Right lung (tissue), 5 donors: Measurements from ENCODE around the gene CFAP210. TPM values are rescaled to one million over a fixed set of nuclear protein-coding genes. Genes with fewer than 3 reads are reported as not detected.
"Not testable (repeated sequence)": the region's sequence is repeated elsewhere in the genome, so short reads cannot be mapped to it uniquely, and the experiment has no call there.

ENCODE experiments used
- DNase-seq, 2 donors: peaks; one replicate each; pipeline ENCODE4 v3.0.0-alpha.2; 2013
- polyA plus RNA-seq, 5 donors: library from polyadenylated mRNA; unstranded; fragments of 120-200 nt; gene quantifications; one replicate each; pipeline versions ENCODE4 v1.2.1 to v1.2.3, GENCODE V29; 2013; ENCODE audit warnings: inconsistent platforms in 1 of 5, low replicate concordance in 1 of 5; ENCODE audit not compliant: insufficient read length in 5 of 5, insufficient read depth in 1 of 5

The CFAP210 gene
- polyA plus RNA-seq, 5 donors = 1.1 to 4.2 (median 2.3) TPM

- DNase-seq = no peak
These were observed 19.1 kb upstream of the CFAP210 start for GRCh38 chr2:169713331-169713730.

GRCh38 chr2:169712791-169713227 lies 18.6 kb upstream of the CFAP210 start:
- no peak for DNase-seq

- no peak for DNase-seq
These were observed 17.7 kb upstream of the CFAP210 start for GRCh38 chr2:169711751-169712509.

GRCh38 chr2:169709981-169710380 lies 15.8 kb upstream of the CFAP210 start:
- DNase-seq = no peak

GRCh38 chr2:169709331-169709730 lies 15.1 kb upstream of the CFAP210 start:
- no peak for DNase-seq

- DNase-seq = no peak
These were observed 13.4 kb upstream of the CFAP210 start for GRCh38 chr2:169707626-169708025.

- DNase-seq = no peak
These were observed 11.7 kb upstream of the CFAP210 start for GRCh38 chr2:169705927-169706326.

- no peak for DNase-seq
These were observed 10.0 kb upstream of the CFAP210 start for GRCh38 chr2:169704160-169704708.

- DNase-seq = no peak
These were observed 8.8 kb upstream of the CFAP210 start for GRCh38 chr2:169702996-169703395.

- DNase-seq = not testable (repeated sequence)
These were observed 5.0 kb upstream of the CFAP210 start for GRCh38 chr2:169699173-169699572.

- DNase-seq = no peak
These were observed 2.2 kb upstream of the CFAP210 start for GRCh38 chr2:169696381-169696780.

- no peak for DNase-seq
These were observed 672 bp upstream of the CFAP210 start for GRCh38 chr2:169694894-169695260.

- peak in 1 of 2 donors; percentile 55 for DNase-seq
These were observed 845 bp downstream of the CFAP210 start for GRCh38 chr2:169693360-169693759.

- peak in 1 of 2 donors; percentile 63 for DNase-seq
These were observed 1.5 kb downstream of the CFAP210 start for GRCh38 chr2:169692718-169693117.

- DNase-seq = no peak
These were observed 3.2 kb downstream of the CFAP210 start for GRCh38 chr2:169690958-169691357.

- DNase-seq = not testable (repeated sequence)
These were observed 6.3 kb downstream of the CFAP210 start for GRCh38 chr2:169687943-169688342.

GRCh38 chr2:169686825-169687224 lies 7.4 kb downstream of the CFAP210 start:
- not testable (repeated sequence) for DNase-seq

- DNase-seq = not testable (repeated sequence)
These were observed 9.5 kb downstream of the CFAP210 start for GRCh38 chr2:169684712-169685111.

- no peak for DNase-seq
These were observed 10.1 kb downstream of the CFAP210 start for GRCh38 chr2:169684135-169684565.

- no peak for DNase-seq
These were observed 10.6 kb downstream of the CFAP210 start for GRCh38 chr2:169683425-169684134.

GRCh38 chr2:169683054-169683424 lies 11.2 kb downstream of the CFAP210 start:
- DNase-seq = no peak

GRCh38 chr2:169676850-169677249 lies 17.4 kb downstream of the CFAP210 start:
- DNase-seq = no peak

- no peak for DNase-seq
These were observed 17.8 kb downstream of the CFAP210 start for GRCh38 chr2:169676357-169676756.
